Measurements from ENCODE around the gene STX4.

DNA sequence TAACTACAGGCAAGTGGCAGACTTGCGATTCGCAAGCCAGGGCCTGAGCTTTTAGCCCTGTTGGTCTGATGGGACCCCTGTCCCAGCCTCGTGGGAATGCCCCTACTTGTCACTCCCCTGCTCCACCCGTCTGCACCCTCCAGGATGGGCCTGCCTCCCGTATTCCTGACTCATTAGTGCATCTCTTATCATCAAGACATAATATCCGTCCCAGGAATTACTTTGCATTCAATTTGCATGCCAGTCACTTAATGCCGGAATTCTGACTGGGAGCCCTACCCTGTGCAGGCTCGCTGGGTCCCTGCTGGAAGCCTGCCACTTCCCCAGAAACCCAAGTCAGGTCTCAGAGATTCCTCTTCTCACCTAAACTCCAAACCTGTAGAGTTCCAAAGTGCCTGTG, 52.1 kb downstream of the STX4 start:
- TF ChIP-seq EZH2 (IDR thresholded peaks at IDR 0.05) = no peak
- TF ChIP-seq POLR2AphosphoS5 (IDR thresholded peaks at IDR 0.05; ENCODE audit: borderline replicate concordance, low read depth, low read length) = no peak
- TF ChIP-seq FOXP2 (optimal IDR thresholded peaks at IDR 0.05; ENCODE audit: control extremely low read depth, extremely low read length, insufficient read depth) = no peak
